Progenitor cell of endocrine pancreas (in vitro differentiated cells): Measurements from ENCODE around the gene TMEM143. TPM values are rescaled to one million over a fixed set of nuclear protein-coding genes. Genes with fewer than 3 reads are reported as not detected.
"Not testable (repeated sequence)": the region's sequence is repeated elsewhere in the genome, so short reads cannot be mapped to it uniquely, and the experiment has no call there.

Source experiments
- DNase-seq: peaks from one replicate; pipeline ENCODE4 v3.0.0; 2021; ENCODE audit warnings: low spot score; ENCODE audit not compliant: unreplicated experiment
- H3K27ac Mint-ChIP-seq: 2 replicates; pipeline ENCODE4 v1.8.0; 2021; ENCODE audit warnings: mild to moderate bottlenecking, moderate library complexity, mixed read lengths
- H3K27me3 Mint-ChIP-seq: 2 replicates; pipeline ENCODE4 v1.8.0; 2021; ENCODE audit warnings: mixed read lengths
- H3K36me3 Mint-ChIP-seq: 2 replicates; pipeline ENCODE4 v1.8.0; 2022; ENCODE audit warnings: mixed read lengths; ENCODE audit not compliant: insufficient read depth
- H3K4me1 Mint-ChIP-seq: 2 replicates; pipeline ENCODE4 v1.8.0; 2021; ENCODE audit warnings: low read depth, mixed read lengths
- H3K4me3 Mint-ChIP-seq: 2 replicates; pipeline ENCODE4 v1.8.0; 2021; ENCODE audit warnings: low read depth, mild to moderate bottlenecking, moderate library complexity, mixed read lengths
- H3K9me3 Mint-ChIP-seq: 2 replicates; pipeline ENCODE4 v1.8.0; 2021; ENCODE audit warnings: low read depth, mixed read lengths
- CTCF ChIP-seq: fragments of 200-600 bp; sonication (generic); IDR thresholded peaks from one replicate; pipeline ENCODE4 v1.5.0; 2021; ENCODE audit warnings: antibody characterized with exemption, mild to moderate bottlenecking; ENCODE audit not compliant: unreplicated experiment
- total RNA-seq: library from RNA; stranded (reverse); gene quantifications from 2 replicates; pipeline ENCODE4 v1.2.1, GENCODE V29; 2021

TMEM143 gene
- total RNA-seq, 1 donor from 2014 or later, result 9.5 TPM

DNA sequence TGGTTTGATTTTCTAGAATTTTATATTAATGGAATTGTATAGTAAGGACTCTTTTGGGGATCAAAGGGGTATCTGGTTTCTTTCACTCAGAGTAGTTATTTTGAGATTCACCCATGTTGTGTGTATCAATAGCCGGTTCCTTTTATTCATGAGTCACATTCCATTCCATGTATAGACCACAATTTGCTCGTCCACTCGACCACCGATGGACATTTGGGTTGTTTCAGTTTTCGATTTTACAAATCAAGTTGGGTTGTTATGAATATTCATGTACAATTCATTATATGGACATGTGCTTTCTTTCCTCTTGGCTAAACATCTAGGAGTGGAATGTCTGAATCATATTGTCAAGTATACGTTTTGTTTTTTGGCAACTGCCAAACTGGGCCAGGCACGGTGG is 48.0 kb downstream of the TMEM143 start:
- peaks cover 2% of the 10 kb centered on the region for H3K4me1 Mint-ChIP-seq
- no peak overlapping the region for H3K27ac Mint-ChIP-seq
- H3K27me3 Mint-ChIP-seq, result peaks cover 3% of the 10 kb centered on the region
- DNase-seq, result no peak
- TF ChIP-seq CTCF, result no peak
- no peaks in the 10 kb centered on the region for H3K9me3 Mint-ChIP-seq
- no peaks in the 10 kb centered on the region for H3K36me3 Mint-ChIP-seq
- no peak overlapping the region for H3K4me3 Mint-ChIP-seq

GRCh38 chr19:48311384-48311783 is 52.4 kb downstream of the TMEM143 start:
- no peak for TF ChIP-seq CTCF
- H3K4me1 Mint-ChIP-seq, result no peaks in the 10 kb centered on the region
- H3K27ac Mint-ChIP-seq, result no peak overlapping the region
- no peaks in the 10 kb centered on the region for H3K9me3 Mint-ChIP-seq
- H3K4me3 Mint-ChIP-seq, result no peak overlapping the region
- H3K27me3 Mint-ChIP-seq, result peaks cover 8% of the 10 kb centered on the region
- no peak for DNase-seq
- no peaks in the 10 kb centered on the region for H3K36me3 Mint-ChIP-seq

GRCh38 chr19:48310227-48310626 is 53.5 kb downstream of the TMEM143 start:
- no peak for TF ChIP-seq CTCF
- no peak for DNase-seq
- H3K4me3 Mint-ChIP-seq, result no peak overlapping the region
- no peaks in the 10 kb centered on the region for H3K36me3 Mint-ChIP-seq
- H3K4me1 Mint-ChIP-seq, result no peaks in the 10 kb centered on the region
- H3K9me3 Mint-ChIP-seq, result no peaks in the 10 kb centered on the region
- H3K27me3 Mint-ChIP-seq, result peaks cover 10% of the 10 kb centered on the region
- no peak overlapping the region for H3K27ac Mint-ChIP-seq

- H3K9me3 Mint-ChIP-seq, H3K27ac Mint-ChIP-seq, H3K4me1 Mint-ChIP-seq, H3K4me3 Mint-ChIP-seq, H3K36me3 Mint-ChIP-seq, DNase-seq: not testable (repeated sequence)
- peaks cover 13% of the 10 kb centered on the region for H3K27me3 Mint-ChIP-seq
Measured at GRCh38 chr19:48309731-48310130, 54.0 kb downstream of the TMEM143 start.

DNA sequence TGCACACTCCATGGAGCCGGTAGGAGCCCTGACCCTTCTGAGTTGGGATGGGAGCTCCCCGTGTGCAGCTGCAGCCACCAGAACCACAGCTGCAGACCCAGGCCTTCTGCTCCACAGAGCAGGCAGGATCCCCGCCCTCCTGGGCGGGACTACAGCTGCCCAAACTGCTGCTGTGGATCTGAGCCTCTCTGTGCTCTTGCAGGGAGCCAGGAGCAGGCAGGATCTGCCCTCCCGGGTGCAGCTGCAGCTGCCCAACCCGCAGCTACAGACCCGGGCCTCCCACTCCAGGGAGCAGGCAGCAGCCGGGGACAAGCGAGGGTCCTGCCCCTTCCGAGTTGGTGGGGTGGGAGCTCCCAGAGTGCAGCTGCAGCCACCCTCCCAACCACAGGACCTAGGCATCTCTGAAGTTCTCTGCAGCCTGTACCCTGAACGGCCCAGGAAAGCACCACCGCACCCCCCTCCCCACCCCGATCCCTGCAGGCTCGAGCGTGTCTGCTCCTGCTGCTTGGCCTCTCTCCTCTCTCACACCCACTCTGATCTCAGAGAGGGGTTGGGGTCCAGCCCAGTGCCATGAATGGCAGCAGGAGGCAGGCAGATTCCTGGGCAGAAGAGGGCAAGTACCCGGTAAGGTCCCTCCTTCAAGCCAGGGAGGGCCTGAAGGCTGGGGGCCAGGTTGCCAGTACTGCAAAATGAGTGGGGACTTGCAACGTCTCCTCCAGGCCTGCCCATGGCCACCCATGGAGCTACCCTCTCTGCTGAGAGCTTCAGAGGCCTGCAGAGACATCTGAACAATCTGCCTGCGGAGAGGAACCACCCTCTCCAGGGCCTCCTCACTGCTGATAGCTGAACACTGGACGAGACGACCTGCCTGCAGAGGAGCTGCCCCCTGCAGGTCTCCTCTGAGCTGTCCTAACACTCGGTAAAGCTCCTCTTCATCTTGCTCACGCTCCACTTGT is 54.8 kb downstream of the TMEM143 start:
- TF ChIP-seq CTCF, result peak; percentile 26
- Mint-ChIP-seq H3K4me1 (no peaks in the 10 kb centered on the region), H3K27ac (no peak overlapping the region), H3K36me3 (no peaks in the 10 kb centered on the region), H3K4me3 (no peak overlapping the region), H3K27me3 (peaks cover 17% of the 10 kb centered on the region), H3K9me3 (no peaks in the 10 kb centered on the region)
- DNase-seq, result no peak

DNA sequence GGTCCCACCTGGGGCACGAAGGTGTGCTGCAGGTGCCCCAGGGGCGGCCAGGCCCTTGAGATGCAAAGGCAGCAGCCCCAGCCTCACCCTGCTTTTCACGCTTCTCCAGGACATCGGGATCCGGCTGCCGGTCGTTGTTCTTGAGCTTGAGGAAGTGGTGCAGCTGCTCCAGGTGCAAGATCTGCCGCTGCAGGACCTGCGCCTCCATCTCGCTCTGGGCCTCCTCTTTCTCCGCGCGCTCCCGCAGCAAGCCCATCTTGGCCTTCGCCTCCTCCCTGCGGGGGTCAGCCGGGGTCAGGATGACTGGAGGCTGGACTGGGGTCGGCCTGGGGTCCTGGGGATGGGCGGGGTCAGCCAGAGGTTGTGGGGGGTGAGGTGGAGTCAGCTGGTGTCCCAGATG is 59.9 kb downstream of the TMEM143 start:
- Mint-ChIP-seq H3K4me3 (no peak overlapping the region), H3K36me3 (no peaks in the 10 kb centered on the region), H3K4me1 (no peaks in the 10 kb centered on the region), H3K27me3 (peaks cover 12% of the 10 kb centered on the region), H3K9me3 (no peaks in the 10 kb centered on the region), H3K27ac (no peak overlapping the region)
- no peak for DNase-seq
- TF ChIP-seq CTCF, result no peak
